Body of pancreas (tissue), 4 donors: Measurements from ENCODE around the gene MOV10L1. TPM values are rescaled to one million over a fixed set of nuclear protein-coding genes. Genes with fewer than 3 reads are reported as not detected.
A peak's percentile ranks its signal among the peaks of the same experiment; 100 is the strongest.

Experiments used
- ATAC-seq: fragments of 150-250 bp; one replicate; pipeline ENCODE4 v1.9.1; 2016
- DNase-seq, 4 donors: peaks; one replicate each; pipeline ENCODE4 v3.0.0-alpha.2; 2019
- H3K27ac ChIP-seq, 4 donors: fragments of 200-600 bp; sonication (generic); 1 replicate in 3 of 4; 2 replicates in 1 of 4; pipeline versions ENCODE4 v1.5.1 to v1.6.1; 2016 to 2019; ENCODE audit warnings: mild to moderate bottlenecking in 1 of 4, mixed read lengths in 1 of 4, moderate library complexity in 1 of 4
- H3K27me3 ChIP-seq, 2 donors: fragments of 200-600 bp; sonication (generic); one replicate each; pipeline ENCODE4 v1.6.0; 2016; ENCODE audit warnings: mild to moderate bottlenecking in 1 of 2
- H3K36me3 ChIP-seq, 2 donors: fragments of 200-600 bp; sonication (generic); replicated peaks in 1 of 2; 2 replicates each; pipeline ENCODE4 v1.5.1; 2016; ENCODE audit warnings: low read depth in 2 of 2; ENCODE audit not compliant: insufficient read depth in 1 of 2
- H3K4me1 ChIP-seq: fragments of 200-600 bp; sonication (generic); one replicate; pipeline ENCODE4 v1.6.0; 2016
- H3K4me3 ChIP-seq, 2 donors: fragments of 200-600 bp; sonication (generic); 1 replicate in 1 of 2; 2 replicates in 1 of 2; pipeline ENCODE4 v1.5.1; 2016 to 2019
- H3K9me3 ChIP-seq, 3 donors: fragments of 200-600 bp; sonication (generic); 1 replicate in 2 of 3; 2 replicates in 1 of 3; pipeline ENCODE4 v1.5.1; 2016
- CTCF ChIP-seq, 7 experiments: fragments of 450-650 bp in 4 of 7; fragments of 200-600 bp in 3 of 7; sonication (generic) in 3 of 7; IDR thresholded peaks; one replicate each; pipeline ENCODE4 v1.5.1; 2016 to 2019; ENCODE audit warnings: antibody characterized with exemption in 7 of 7
- POLR2A ChIP-seq, 3 donors: fragments of 450-650 bp; IDR thresholded peaks; one replicate each; pipeline ENCODE4 v1.6.1; 2016; ENCODE audit warnings: antibody characterized with exemption in 3 of 3, mild to moderate bottlenecking in 2 of 3
- whole genome bisulfite sequencing, 2 donors: methylation state at CpG; one replicate each; pipeline ENCODE4 v1.1.5; 2017; 5-methylcytosine and 5-hydroxymethylcytosine counted together
- intact Hi-C: fragments of 100-400 bp; cut with DNase I; formaldehyde crosslinking; loops from one replicate; pipeline ENCODE4 v1.15.1; 2023
- total RNA-seq, 2 donors: library from RNA; depleted of rRNA; stranded (reverse); fragments of >200 nt; gene quantifications; one replicate each; pipeline ENCODE4 v1.1.0, GENCODE V29; 2016

MOV10L1 gene
- total RNA-seq, 2 donors from 2014 or later: 0.52 TPM; not detected in 1

- H3K9me3 ChIP-seq: no peaks in the 10 kb centered on the region
- no peak for ATAC-seq
- no peaks in the 10 kb centered on the region for H3K36me3 ChIP-seq
- WGBS, 2 donors: 83 to 85% methylated on average over 8 to 60 of the region's 64 CpGs
- TF ChIP-seq POLR2A (IDR thresholded peaks at IDR 0.05): no peak
- no peak for TF ChIP-seq CTCF (IDR thresholded peaks at IDR 0.05)
- H3K4me1 ChIP-seq: peaks cover 22% of the 10 kb centered on the region
- H3K27me3 ChIP-seq: no peaks in the 10 kb centered on the region
- no peak overlapping the region for H3K4me3 ChIP-seq
- DNase-seq: no peak
- no peak overlapping the region for H3K27ac ChIP-seq
- intact Hi-C loops: no loop called here
Observed at GRCh38 chr22:50178871-50179869, 89.4 kb downstream of the MOV10L1 start.

- no peak for TF ChIP-seq CTCF (IDR thresholded peaks at IDR 0.05)
- TF ChIP-seq POLR2A (IDR thresholded peaks at IDR 0.05): no peak
- no peaks in the 10 kb centered on the region for H3K9me3 ChIP-seq
- intact Hi-C loops: no loop called here
- H3K4me1 ChIP-seq: peaks cover 30% of the 10 kb centered on the region
- ATAC-seq (no peak), DNase-seq (no peak)
- no peak overlapping the region for H3K27ac ChIP-seq
- H3K27me3 ChIP-seq: no peaks in the 10 kb centered on the region
- no peaks in the 10 kb centered on the region for H3K36me3 ChIP-seq
- H3K4me3 ChIP-seq: no peak overlapping the region
- WGBS, 2 donors: 78 to 81% methylated on average over 29 to 39 of the region's 39 CpGs
Observed at GRCh38 chr22:50179937-50180726, 90.3 kb downstream of the MOV10L1 start.

GRCh38 chr22:50180727-50181521 is 91.1 kb downstream of the MOV10L1 start:
- TF ChIP-seq POLR2A (IDR thresholded peaks at IDR 0.05) (no peak), CTCF (IDR thresholded peaks at IDR 0.05) (no peak)
- no peak overlapping the region for H3K27ac ChIP-seq
- H3K27me3 ChIP-seq: no peaks in the 10 kb centered on the region
- no peaks in the 10 kb centered on the region for H3K36me3 ChIP-seq
- no peak overlapping the region for H3K4me3 ChIP-seq
- no peak for ATAC-seq
- peak in 2 of 4 donors; percentile 11 to 16 for DNase-seq
- no peaks in the 10 kb centered on the region for H3K9me3 ChIP-seq
- intact Hi-C loops: no loop called here
- peaks cover 34% of the 10 kb centered on the region for H3K4me1 ChIP-seq
- WGBS, 2 donors: 92 to 95% methylated on average over 26 to 27 of the region's 27 CpGs

- ATAC-seq (peak; percentile 54), DNase-seq (peak; percentile 75 to 96 (median 90))
- intact Hi-C loops: no loop called here
Observed at GRCh38 chr22:50182176-50183081, 92.6 kb downstream of the MOV10L1 start.

More at GRCh38 chr22:50182176-50183081, 92.6 kb downstream of the MOV10L1 start:
- WGBS, 2 donors: 19 to 46% methylated on average over 14 to 25 of the region's 31 CpGs
- no peaks in the 10 kb centered on the region for H3K9me3 ChIP-seq
- peak overlapping the region; percentile 67 to 77 (median 72) for H3K27ac ChIP-seq
- TF ChIP-seq CTCF (IDR thresholded peaks at IDR 0.05): no peak
- peak in 1 of 3 donors; percentile 42 for TF ChIP-seq POLR2A (IDR thresholded peaks at IDR 0.05)
- H3K27me3 ChIP-seq: no peaks in the 10 kb centered on the region
- no peaks in the 10 kb centered on the region for H3K36me3 ChIP-seq
- peaks cover 44% of the 10 kb centered on the region for H3K4me1 ChIP-seq
- no peak overlapping the region for H3K4me3 ChIP-seq
